ENCODE measurements around the gene SPAG8. TPM values are rescaled to one million over a fixed set of nuclear protein-coding genes. Genes with fewer than 3 reads are reported as not detected.

The SPAG8 gene
- total and polyA plus RNA-seq, 10 of the 15 experiments (the other 5 are each of a cell fraction or from before 2014, with no cell fraction given): 0.40 to 1.1 (median 0.72) TPM

DNA sequence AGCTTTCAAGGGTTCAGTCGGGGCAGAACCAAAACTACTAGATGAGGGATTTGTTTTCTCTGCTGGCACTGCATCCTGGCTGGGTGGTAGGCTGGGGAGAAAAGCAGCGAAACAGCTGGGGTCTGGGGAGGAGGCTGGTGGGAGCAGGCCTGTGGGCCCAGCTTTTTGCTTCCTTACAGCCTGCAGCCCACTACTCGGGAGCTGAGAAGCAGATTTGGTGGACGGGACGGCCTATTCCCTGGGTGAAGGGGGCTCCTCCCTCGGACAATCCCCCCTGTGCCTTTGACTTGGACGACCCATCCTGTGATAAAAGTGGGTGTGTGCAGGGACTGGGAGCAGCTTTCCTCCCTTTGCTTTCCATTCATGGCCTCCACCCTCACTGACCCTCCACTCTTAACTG is 11.5 kb downstream of the SPAG8 start (continued):
- TF ChIP-seq, protein P1, sequence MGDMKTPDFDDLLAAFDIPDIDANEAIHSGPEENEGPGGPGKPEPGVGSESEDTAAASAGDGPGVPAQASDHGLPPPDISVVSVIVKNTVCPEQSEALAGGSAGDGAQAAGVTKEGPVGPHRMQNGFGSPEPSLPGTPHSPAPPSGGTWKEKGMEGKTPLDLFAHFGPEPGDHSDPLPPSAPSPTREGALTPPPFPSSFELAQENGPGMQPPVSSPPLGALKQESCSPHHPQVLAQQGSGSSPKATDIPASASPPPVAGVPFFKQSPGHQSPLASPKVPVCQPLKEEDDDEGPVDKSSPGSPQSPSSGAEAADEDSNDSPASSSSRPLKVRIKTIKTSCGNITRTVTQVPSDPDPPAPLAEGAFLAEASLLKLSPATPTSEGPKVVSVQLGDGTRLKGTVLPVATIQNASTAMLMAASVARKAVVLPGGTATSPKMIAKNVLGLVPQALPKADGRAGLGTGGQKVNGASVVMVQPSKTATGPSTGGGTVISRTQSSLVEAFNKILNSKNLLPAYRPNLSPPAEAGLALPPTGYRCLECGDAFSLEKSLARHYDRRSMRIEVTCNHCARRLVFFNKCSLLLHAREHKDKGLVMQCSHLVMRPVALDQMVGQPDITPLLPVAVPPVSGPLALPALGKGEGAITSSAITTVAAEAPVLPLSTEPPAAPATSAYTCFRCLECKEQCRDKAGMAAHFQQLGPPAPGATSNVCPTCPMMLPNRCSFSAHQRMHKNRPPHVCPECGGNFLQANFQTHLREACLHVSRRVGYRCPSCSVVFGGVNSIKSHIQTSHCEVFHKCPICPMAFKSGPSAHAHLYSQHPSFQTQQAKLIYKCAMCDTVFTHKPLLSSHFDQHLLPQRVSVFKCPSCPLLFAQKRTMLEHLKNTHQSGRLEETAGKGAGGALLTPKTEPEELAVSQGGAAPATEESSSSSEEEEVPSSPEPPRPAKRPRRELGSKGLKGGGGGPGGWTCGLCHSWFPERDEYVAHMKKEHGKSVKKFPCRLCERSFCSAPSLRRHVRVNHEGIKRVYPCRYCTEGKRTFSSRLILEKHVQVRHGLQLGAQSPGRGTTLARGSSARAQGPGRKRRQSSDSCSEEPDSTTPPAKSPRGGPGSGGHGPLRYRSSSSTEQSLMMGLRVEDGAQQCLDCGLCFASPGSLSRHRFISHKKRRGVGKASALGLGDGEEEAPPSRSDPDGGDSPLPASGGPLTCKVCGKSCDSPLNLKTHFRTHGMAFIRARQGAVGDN (IDR thresholded peaks at IDR 0.05): no peak
- no peak for TF ChIP-seq WRNIP1 (IDR thresholded peaks at IDR 0.05; ENCODE audit: borderline replicate concordance, low read depth, low read length)
- TF ChIP-seq, protein P2, sequence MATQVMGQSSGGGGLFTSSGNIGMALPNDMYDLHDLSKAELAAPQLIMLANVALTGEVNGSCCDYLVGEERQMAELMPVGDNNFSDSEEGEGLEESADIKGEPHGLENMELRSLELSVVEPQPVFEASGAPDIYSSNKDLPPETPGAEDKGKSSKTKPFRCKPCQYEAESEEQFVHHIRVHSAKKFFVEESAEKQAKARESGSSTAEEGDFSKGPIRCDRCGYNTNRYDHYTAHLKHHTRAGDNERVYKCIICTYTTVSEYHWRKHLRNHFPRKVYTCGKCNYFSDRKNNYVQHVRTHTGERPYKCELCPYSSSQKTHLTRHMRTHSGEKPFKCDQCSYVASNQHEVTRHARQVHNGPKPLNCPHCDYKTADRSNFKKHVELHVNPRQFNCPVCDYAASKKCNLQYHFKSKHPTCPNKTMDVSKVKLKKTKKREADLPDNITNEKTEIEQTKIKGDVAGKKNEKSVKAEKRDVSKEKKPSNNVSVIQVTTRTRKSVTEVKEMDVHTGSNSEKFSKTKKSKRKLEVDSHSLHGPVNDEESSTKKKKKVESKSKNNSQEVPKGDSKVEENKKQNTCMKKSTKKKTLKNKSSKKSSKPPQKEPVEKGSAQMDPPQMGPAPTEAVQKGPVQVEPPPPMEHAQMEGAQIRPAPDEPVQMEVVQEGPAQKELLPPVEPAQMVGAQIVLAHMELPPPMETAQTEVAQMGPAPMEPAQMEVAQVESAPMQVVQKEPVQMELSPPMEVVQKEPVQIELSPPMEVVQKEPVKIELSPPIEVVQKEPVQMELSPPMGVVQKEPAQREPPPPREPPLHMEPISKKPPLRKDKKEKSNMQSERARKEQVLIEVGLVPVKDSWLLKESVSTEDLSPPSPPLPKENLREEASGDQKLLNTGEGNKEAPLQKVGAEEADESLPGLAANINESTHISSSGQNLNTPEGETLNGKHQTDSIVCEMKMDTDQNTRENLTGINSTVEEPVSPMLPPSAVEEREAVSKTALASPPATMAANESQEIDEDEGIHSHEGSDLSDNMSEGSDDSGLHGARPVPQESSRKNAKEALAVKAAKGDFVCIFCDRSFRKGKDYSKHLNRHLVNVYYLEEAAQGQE (IDR thresholded peaks at IDR 0.05; ENCODE audit: low read depth, low read length): no peak
- TF ChIP-seq, protein P3, sequence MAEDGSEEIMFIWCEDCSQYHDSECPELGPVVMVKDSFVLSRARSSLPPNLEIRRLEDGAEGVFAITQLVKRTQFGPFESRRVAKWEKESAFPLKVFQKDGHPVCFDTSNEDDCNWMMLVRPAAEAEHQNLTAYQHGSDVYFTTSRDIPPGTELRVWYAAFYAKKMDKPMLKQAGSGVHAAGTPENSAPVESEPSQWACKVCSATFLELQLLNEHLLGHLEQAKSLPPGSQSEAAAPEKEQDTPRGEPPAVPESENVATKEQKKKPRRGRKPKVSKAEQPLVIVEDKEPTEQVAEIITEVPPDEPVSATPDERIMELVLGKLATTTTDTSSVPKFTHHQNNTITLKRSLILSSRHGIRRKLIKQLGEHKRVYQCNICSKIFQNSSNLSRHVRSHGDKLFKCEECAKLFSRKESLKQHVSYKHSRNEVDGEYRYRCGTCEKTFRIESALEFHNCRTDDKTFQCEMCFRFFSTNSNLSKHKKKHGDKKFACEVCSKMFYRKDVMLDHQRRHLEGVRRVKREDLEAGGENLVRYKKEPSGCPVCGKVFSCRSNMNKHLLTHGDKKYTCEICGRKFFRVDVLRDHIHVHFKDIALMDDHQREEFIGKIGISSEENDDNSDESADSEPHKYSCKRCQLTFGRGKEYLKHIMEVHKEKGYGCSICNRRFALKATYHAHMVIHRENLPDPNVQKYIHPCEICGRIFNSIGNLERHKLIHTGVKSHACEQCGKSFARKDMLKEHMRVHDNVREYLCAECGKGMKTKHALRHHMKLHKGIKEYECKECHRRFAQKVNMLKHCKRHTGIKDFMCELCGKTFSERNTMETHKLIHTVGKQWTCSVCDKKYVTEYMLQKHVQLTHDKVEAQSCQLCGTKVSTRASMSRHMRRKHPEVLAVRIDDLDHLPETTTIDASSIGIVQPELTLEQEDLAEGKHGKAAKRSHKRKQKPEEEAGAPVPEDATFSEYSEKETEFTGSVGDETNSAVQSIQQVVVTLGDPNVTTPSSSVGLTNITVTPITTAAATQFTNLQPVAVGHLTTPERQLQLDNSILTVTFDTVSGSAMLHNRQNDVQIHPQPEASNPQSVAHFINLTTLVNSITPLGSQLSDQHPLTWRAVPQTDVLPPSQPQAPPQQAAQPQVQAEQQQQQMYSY (CRISPR knock-in tag; IDR thresholded peaks at IDR 0.05): no peak

Data from GM12878 (cell line).